Brain pericyte (primary cell): ENCODE data around the gene COMMD6.

Source experiments
- DNase-seq: peaks from one replicate; pipeline ENCODE4 v3.0.0-alpha.2; 2012; ENCODE audit warnings: low read depth, low spot score

Gene COMMD6

DNA sequence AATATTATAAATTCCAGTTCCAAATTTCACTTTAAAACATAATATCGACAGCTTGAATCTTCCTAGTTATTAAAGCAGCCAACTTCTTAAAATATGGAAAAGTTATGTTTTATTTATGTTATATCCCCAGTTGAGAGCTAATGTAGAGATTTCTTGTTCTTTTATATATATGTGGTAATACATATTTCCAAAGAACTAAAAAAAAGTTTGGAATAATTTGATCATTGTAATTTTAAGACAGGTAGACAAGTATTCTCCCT is 54.9 kb downstream of the COMMD6 start:
- DNase-seq, result no peak

- peak; percentile 87 for DNase-seq
Measured at GRCh38 chr13:75482070-75482819, 55.4 kb downstream of the COMMD6 start, which contains the start of gene TBC1D4. TSS of gene TBC1D4 (minus strand) at chr13:75482169. CDS start at chr13:75481767, 402 bp downstream.

- DNase-seq, result no peak
Measured at GRCh38 chr13:75481176-75482069, 56.2 kb downstream of the COMMD6 start.

DNA sequence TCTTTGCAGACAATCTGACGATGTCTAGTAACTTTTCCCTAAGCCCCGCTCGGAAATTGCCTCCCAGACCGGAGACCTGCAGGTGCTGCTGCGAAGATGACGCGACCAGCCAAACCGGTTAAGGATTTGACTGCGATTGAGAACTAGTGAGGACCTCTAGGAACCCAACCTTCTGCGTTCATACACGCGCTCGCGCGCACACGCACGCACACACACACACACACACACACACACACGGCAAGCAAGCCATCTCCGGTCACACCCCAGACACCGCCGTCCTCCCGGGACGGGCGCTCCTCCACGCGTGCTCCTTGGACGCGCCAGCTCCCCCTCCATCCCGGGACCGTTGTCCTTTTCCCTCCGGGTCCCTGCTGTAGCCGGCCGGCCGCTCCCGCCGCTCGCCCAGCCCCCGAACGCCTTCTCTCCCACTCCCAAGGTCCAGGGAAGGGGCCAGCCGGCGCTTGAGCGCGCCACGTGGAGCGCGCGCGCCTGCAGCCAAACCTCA is 56.9 kb downstream of the COMMD6 start:
- no peak for DNase-seq

DNA sequence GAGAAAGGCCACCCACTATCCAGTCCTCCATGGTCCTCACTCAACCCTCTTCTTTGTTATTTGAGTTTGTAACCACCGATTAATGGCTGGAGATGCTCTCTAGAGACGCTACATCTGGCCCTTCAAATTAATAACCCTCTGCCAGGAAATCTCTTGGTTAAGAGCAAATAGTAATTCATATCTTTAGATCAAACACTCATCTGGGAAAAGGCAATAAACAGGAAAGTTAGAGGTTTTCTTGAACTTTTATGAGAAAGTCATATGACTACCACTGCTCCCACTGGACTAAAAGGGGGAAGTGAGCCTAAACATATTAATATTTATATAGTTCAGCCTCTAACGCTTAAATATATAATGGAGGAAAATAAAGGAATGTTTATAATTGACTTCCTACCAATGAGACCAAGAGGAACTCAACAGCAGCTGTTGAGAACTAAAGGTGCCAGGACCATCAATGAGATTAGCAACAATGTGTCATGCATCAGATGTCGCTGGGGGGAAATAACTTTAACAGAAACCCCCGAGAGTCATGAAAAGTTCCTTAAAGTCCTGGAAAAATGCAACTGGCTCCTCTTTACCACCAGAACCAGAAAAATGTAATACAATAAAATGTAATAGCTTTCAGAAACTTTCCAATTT is 58.4 kb downstream of the COMMD6 start:
- no peak for DNase-seq

DNA sequence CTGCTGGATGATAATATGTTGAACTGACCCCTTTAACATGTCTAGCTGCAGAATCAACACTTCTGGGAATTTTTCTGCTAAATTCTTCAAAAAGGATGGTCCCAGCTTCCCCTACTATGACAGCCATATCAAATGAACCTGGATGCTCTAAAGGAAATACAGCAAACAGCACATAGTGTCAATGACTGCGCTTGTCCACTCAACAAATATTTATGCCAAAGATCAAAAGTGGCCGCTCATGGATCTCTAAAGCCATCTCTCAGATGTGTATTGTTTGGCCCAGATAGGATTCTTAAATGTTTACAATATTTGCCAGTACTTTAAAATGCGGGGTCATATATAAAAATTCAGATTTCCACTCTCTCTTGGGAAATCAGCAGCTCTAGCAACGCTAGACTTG is 59.0 kb downstream of the COMMD6 start:
- no peak for DNase-seq
